ENCODE results near the gene COL26A1.

COL26A1 gene

DNA sequence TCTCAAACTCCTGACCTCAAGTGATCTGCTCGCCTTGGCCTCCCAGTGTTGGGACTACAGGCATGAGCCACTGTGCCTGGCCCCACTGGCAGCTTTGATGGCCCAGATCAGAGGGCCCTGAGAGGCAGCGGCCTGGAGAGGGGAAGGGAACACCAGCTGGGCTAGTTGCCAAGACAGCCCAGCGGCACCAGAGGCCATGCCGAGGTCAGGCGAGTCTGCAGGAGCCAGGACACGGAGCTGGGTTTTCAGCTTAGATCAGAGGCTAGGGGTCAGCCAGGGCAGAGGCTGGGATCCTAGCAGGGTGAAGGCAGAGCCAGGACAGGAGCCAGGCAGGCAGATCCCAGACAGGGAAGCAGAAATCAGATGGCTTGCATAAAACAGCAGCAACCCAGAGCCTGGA, 173.6 kb downstream of the COL26A1 start:
- no peak for DNase-seq (ENCODE audit: low spot score)

DNA sequence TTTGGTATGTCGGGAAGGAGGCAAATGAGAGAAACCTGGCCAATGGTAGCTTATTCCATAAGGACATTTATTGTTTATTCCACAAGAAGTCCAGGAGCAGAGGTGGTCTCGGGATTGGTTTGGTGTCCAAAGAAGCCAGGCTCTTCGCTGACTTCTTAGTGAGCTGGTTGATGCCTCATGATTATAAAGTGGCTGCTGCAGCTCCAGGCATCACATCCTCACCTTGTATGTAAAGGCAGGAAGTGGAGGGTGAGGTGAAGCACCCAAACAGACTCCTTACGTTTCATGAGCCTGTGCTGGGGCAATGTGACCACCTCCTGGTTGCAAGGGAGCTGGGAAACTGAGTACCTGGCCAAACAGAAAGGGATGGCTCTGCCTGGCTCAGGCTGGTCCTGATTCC, 174.0 kb downstream of the COL26A1 start:
- no peak for DNase-seq (ENCODE audit: low spot score)

DNA sequence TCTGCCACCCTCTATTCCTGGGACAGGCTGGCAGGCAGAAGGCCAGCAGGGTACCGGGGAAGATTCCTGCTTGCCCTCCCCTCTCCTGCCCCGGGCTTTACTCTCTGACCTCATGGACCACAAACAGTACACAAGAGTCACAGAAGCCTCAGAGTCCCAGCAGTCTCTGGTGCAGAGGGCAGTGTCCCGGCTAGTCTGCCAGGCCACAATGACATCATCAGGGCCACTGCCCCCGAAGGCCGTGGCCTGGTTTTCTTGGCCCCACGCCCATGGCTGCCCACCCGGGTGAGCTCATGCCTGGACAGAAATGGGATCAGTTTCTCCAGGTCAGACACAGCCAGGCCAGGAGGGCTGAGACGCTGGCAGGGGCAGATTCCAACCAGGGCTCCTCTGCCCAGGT, 174.5 kb downstream of the COL26A1 start:
- DNase-seq (ENCODE audit: low spot score), result no peak

DNA sequence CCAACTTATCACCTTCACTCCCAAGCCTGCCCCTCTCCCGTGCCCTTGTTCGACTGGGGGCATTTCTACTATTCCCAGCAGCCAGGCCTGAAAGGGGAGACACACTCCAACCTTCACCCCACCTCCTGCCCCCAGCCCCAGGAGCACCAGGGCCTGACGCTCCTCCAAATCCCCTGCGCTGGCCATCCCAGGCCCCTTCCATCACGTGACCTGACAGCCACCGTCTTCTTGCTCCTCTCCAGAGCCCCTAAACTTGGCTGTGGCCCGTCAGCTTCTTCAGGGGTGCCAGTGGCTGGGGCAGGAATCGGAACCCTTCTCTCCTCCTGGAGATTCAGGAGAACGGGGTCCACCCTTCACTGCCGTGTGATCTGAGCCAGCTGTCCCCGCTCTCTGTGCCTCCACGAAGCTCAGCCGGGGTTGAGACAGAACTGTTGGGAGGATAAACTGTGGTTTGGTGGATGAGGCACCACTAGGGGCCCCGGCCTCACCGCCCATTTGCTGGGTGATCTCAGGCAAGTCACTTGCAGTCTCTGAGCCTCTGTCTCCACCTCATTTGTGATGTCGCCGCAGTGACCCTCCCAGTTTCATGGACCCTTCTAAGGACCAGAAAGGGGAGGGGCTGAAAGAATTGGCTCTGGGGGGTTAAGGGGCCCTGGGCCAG, 175.4 kb downstream of the COL26A1 start:
- no peak for DNase-seq (ENCODE audit: low spot score)

DNA sequence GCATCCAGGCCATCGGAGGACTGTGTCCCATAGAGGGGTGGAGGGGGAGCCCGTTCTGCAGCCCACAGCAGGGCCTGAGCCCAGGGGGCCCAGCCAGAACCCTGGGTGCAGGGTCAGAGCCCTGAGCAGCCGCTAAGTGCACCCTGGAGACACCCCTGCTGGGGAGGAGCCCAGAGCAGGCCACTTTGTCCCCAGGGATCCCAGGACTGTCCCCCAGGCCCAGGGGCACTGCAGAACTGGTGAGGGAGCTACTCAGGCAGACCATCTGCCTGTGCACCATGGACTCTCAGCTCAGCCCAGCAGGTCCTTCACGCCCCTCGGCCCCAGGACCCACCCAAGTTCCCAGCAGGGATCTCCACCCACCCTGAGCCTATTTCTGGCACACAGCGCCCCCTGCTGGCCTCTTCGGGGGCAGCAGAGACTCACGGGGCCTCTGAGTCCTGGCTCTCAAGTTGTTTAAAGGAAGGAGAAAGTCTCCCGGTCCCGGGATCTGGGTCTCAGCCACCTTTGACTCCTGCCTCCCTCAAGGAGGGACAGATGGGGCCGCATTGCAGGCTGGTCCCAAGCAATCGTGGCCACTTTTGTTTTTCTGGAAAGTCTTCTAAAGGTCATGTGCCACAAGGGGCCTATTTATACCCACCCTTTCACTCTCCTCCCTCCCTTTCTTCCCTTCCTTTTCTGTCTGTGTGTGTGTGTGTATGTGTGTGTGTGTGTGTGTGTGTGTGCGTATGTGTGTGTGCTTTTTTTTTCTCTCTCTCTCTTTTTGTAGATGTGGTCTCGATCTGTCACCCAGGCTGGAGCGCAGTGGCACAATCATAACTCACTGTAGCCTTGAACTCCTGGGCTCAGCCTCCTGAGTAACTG, 176.2 kb downstream of the COL26A1 start:
- DNase-seq (ENCODE audit: low spot score), result peak; percentile 39

DNA sequence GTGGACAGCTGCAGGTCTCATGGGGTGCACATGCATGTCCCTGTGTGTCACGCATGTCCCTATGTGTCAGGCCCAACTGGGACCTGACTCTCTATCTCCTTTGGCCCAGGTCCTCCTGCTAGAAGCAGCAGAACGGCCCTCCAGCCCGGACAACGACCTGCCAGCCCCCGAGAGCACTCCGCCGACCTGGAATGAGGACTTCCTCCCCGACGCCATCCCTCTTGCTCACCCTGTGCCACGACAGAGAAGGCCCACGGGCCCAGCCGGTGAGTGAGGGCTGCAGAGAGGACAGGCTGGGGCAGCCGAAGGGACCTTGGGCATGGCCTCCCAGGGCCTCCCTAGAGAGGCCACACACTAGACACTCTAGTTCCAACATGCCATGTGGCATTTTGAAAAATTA, 177.1 kb downstream of the COL26A1 start:
- DNase-seq (ENCODE audit: low spot score), result no peak

DNA sequence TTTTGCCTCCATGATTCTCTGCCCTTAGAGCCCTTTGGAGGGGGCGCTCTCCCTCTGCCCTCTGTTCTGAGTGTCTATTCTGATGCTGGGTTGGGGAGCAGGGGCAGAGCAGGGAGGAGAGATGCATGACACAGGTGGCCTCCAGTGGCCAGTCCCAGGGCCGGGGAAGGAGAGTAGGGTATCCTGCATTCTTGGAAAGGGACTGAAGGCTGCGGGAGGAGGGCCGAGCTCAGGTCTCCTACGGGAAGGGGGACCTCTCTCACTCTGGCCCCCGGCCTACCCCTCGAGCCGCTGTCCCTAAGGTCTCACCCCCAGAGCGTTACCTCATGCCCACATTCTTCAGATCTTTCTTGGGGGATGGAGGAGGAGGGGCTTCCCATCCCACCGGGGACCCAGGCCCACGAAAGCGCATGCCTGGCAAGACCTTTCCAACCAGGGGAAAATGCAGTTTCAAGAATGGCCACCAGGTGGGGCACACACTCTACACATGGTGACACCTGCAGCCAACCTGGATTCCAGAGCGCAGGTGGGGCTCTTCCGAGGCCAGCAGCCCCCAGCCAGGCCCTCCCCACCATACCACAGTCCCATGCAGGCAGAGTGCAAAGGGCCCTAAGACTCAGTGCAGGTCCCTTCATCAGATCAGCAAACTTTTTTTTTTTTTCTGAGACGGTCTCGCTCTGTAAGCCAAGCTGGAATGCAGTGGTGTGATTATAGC, 180.0 kb downstream of the COL26A1 start:
- DNase-seq (ENCODE audit: low spot score), result peak; percentile 73

DNA sequence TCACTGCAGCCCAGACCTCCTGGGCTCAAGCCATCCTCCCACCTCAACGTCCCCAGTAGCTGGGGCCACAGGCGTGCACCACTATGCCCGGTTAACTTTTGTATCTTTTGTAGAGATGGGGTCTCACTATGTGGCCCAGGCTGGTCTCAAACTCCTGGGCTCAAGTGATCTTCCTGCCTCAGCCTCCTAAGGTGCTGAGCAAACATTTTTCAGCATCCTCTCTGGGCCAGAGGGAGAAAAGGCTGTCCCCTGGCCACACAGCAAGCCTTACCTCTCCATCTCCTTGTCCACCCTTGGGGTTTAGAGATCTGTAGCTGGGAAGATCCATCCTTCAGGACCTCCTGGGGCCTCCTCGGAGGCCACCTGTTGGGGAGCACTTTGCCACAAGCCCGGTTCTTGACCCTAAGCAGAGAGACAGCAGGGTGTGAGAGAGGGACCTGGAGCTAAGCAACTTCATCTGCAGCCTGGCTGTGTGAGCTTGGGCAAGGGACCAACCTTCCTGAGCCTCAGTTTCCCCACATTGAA, 180.6 kb downstream of the COL26A1 start:
- no peak for DNase-seq (ENCODE audit: low spot score)

DNA sequence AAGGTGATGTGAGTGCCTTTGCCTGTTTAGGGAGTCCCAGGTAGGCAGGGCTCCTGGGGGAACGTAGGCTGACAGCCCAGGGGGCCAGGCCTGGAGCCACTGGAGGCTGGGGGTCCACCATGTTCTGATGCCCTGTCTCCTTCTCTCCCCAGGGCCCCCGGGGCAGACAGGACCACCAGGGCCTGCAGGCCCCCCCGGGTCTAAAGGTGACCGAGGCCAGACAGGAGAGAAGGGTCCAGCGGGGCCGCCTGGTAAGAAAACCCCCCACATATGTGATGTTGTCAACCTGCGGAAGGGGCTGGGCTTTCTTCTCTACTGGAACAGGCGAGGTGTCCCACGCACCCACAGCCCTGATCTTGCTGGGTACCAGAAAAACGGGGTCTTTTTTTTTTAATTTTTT, 181.2 kb downstream of the COL26A1 start:
- DNase-seq (ENCODE audit: low spot score), result no peak

DNA sequence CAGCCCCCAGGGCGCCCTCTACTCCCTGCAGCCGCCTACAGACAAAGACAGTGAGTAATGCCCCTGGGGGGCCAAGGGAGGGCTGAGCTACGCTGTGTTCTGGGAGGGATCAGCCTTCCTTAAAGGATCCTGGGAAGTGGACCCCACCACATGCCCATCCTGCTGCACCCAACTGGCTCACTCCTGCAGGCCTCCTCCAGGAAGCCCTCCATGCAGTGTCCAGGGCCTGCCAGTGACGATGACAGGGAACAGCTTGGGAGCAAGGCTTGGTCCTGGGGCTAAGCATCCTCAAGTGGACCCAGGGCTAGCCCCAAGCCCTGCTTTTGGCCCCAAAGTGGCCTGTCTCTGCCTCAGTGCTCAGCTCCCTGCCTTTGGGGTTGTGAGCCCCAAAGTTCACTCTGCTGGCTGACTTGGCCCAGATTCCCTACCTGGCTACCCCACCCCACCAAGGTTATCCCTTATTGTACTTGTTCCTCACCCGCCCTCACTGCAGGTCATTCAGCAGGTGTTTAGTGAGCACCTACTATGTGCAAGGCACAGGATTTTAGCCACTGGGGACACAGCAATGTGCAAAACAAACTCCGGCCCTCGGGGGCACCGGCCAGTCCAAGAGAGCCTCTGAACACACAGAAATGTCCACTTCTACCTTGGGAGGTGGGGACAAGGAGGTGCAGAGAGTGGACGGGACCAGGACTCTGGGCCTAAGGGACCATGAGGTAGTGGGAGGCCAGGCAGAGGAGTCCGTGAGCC, 182.9 kb downstream of the COL26A1 start:
- DNase-seq (ENCODE audit: low spot score), result no peak

DNA sequence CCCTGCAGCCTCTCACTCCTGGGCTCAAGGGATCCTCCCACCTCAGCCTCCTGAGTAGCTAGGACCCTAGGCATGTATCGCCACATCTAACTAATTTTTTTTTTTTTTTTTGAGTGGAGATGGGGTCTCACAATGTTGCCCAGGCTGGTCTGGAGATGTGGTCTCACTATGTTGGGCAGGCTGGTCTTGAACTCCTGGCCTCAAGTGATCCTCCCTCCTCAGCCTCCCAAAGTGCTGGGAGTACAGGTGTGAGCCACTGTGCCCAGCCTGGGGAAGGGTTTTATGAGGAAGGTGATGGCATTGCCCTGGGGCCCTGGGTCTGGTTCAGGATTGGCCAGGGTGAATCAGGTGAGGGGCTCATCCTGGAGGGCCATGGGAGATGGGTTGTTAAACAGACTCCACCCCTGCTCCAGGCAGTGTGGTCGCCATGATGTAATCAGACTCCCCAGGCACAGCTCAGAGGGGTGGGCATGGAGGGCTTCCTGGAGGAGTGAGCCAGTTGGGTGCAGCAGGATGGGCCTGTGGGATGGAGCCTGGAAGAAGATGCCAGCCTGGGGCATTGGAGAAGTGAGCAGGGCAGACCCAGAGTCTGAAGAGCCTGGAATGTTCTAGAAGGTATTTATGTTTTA, 183.7 kb downstream of the COL26A1 start:
- DNase-seq (ENCODE audit: low spot score), result no peak

DNA sequence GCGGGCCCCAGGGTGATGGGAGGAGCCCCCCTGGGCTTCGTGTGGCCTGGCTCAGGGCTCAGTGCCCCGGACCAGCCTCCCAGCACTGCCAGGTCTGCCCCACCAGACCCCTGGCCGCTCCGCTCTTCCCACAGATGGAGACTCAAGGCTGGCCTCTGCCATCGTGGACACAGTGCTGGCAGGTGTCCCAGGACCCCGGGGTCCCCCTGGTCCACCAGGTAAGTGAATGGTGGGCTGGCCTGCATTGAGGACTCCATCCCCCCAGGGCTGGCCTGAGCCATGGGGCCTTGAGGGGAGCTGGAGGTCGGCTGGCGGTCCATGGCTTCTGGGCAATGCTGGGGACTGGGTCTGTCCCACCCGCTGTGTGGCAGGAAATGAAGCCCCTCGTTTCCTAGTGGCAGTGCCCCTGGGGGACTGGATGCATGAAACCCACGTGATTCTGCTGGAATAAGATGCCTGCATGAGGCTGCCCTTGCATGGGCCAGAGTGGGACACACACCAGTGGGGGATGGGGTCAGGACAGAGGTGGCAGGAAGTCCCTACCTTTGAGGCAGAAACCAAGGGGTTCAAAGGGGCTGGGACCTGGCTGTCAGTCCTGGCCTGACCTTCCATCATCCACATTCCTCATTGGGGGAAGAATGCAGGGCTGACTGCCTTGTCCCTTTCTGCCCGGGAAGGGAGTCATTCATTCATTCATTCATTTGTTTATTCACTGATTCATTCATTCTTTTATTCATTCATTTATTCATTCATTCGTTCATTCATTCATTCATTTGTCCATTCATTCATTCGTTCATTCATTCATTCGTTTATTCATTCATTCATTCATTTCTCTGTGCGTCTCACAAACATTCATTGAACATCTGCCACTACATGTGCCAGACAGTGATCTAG, 184.6 kb downstream of the COL26A1 start:
- DNase-seq (ENCODE audit: low spot score), result no peak

DNA sequence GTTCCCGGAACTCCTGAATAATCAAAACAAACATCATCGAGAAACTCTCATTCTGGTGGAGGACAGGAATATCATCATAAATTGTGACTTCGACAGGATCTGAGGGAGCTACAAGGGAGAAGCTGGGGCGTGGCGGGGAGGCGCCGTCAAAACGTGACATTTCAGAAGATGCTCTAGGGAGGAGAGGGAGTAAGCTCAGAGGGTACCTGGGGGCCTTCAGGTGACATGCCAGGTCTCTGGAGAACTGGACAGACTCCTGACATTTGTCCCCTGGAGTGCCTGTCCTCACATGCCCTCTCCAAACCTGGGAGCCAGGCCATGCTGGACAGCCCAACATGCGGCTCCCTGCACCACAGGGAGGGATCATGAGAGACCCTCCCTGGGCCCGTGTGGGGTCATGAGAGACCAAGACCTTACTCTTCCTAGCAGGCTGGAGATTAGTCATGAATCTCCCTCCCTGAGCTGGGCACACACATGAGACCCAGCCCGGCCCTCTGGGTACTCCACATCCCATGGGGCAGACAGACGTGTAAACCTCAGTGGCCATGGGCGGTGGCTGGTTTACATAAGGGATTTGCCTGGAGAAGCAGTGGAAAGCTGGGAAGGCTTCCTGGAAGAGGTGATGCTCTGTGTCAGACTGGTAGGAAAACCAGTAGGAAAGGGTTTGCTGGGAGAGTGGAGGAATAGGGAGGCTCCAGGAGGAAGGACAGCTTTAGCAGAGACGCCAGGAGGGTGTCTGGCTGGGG, 185.4 kb downstream of the COL26A1 start:
- no peak for DNase-seq (ENCODE audit: low spot score)

DNA sequence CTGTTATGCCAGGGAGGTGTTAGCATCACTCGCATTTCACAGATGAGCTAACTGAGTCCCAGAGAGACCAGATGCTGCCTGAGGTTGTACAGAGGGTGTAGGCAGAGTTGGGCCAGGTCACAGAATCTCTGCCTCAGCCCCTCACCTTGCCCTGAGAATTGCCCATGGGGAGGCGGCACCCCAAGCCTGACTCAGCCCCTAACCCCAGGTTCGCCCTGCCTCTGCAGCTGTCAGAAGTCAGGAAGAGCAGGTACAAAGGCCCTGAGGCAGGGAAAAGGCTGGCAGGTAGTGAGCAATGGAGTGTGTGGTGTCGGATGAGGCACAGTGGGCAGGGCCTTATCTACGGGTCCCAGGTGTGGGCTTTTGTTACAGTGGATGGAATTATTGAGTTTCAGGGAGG, 187.1 kb downstream of the COL26A1 start:
- no peak for DNase-seq (ENCODE audit: low spot score)

DNA sequence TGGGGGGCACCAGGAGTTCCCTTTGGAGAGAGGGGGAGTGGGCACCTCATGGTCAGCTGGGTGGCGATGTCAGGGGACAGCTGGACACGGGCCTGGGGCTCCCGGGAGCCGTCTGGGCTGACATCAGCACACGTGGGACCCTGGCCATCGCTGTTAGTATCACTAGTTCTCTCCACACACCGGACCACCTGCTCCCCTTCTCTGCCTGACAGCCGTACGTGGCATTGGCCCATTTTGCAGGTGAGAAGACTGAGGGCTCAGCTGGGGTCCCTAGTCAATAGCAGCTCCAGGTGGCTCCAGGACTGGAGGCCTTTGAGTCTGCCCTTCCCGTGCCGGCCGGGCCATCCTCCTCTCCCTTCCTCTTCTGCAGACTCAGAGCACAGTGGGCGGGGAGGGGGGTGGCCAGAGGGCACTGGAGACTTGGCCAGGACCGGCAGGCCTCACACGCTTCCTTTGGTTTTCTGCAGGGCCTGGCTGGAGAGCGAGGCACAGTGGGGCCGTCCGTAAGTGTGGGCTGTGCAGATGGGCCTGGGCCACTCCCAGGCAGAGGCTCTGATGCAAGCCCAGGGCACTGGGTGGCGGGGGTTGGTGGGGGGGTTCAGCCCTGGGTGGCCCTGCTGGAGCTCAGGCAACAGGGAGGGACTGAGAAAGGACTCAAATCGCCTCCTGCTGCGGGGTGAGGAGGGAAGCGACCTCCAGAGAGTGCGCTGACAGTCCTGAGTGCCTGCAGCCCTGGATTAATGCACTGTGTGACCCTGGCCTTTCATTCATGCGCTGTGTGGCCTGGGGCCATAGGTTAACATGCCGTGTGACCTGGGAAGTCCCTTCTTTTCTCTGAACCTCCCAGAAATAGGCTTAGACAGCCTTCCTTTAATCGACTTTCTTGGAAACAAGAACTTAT, 188.2 kb downstream of the COL26A1 start:
- DNase-seq (ENCODE audit: low spot score), result no peak

DNA sequence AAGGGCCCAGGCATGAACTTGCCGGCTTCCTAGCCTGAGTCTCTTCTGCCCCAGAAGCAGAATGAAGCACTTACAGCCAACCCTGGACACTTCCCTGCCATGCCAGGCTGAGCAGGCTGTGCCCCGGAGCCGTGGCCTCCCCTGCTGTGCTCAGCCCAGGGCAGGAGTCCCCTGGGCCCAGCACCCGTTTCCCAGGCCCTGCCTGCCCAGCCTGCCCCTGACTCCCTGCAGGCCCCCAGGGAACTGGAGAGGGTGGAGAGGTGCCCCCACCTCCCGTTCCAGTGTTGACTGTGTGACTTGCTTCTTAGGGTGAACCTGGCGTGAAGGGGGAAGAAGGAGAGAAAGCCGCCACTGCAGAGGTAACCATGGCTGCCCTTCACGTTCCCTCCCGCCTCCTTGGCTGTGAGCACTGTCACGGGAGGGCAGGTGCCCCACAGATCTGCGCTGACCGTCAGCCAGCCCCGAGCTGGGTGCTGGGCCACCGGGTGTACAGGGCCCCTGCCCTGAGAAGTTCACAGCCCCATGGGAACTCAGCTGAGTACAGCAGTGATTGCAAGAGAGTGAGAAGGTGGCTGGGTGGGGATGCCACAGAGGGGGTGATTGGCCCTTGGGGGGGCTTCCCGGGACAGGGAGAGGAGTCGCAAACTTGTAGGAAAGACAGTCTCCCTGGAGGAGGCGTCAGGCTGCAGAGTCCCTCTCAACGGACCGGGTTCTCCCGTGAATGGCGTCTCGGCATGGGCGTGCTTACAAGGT, 190.5 kb downstream of the COL26A1 start:
- no peak for DNase-seq (ENCODE audit: low spot score)

DNA sequence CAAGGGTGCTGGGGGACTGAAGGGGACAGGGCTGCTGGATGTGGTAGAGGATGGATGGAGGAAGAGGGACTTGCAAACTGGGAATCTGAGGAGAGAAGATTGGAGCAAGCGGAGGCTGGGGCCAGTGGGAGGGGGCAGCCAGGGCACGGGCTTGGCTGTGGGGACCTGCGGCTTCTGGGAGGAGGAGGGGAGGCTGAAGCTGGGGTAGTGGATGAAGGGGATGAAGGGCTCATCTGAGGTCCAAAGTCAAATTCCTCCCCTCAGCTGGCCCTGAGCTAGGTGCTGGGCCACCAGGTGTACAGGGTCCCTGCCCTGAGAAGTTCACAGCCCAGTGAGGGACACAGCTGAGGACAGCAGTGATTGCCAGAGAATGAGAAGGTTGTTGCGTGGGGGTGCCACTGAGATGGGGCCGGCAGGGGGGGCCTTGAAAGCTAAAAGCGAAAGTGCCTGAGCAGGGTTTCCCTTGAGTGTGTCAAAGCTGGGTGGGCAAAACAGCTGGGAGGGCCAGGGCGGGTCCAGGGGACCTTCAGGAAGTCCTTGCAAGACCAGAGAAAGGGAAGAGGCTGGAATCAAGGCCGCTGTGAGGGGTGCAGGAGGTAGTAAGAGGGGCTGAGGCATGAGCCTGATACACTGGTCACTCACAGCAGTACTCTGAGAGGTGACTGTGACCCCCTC, 191.2 kb downstream of the COL26A1 start:
- no peak for DNase-seq (ENCODE audit: low spot score)
